Measurements from ENCODE around the gene DTX1.
A peak's percentile ranks its signal among the peaks of the same experiment; 100 is the strongest.

Gene DTX1

DNA sequence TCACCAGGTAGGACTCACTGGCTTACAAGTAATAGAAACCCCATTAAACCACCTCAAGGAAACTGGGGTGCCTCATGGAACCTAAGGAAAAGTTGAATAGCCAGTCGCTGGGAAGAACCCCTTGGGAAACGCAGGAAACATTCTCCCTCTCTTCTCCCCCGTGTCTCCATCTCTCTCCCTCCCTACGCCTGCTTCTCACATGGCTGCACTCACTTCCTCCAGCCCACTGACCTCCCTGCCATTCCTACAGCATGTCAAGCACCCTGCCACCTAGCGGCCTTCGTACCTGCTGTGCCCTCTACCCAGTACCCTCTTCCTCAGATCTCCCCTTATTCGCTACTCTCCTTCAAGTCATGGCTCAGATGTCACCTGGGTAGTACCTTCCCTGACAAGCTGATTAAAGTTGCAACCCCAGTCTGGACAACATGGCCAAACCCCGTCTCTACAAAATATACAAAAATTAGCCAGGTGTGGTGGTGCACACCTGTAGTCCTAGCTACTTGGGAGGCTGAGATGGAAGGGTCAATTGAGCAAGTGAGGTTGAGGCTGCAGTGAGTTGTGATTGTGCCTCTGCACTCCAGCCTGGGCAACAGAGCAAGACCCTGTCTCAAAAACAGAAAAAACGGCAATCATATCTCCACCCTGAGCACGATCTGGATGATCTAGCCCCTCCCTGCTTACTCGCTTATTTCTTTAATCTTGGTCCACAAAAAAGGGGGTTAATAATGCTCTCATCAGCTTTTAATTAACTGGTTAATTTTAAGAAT is 6.4 kb upstream of the DTX1 start:
- no peak overlapping the region for H4K8ac ChIP-seq (ENCODE audit: low read depth, low read length)
- no peaks in the 10 kb centered on the region for H3K79me1 ChIP-seq (ENCODE audit: low read length)
- H2BK120ac ChIP-seq (ENCODE audit: insufficient read depth, low read length, poor library complexity): no peak overlapping the region
- H2BK12ac ChIP-seq (ENCODE audit: low read length): no peak overlapping the region
- no peak overlapping the region for H4K12ac ChIP-seq (ENCODE audit: low read depth, low read length)
- no peak overlapping the region for H3K9ac ChIP-seq (ENCODE audit: low read length)
- DNase-seq: peak in 1 of 2 donors; percentile 10
- no peak overlapping the region for H3K18ac ChIP-seq (ENCODE audit: low read length)
- H4K91ac ChIP-seq (ENCODE audit: low read depth, low read length): no peak overlapping the region
- no peaks in the 10 kb centered on the region for H3K9me3 ChIP-seq (ENCODE audit: insufficient read depth, low read depth, low read length)
- no peaks in the 10 kb centered on the region for H3K79me2 ChIP-seq (ENCODE audit: control insufficient read depth, insufficient read depth, low read length, poor library complexity)
- no peak overlapping the region for H2AK5ac ChIP-seq (ENCODE audit: low read length)
- H3K36me3 ChIP-seq (ENCODE audit: control insufficient read depth in 1 of 2, insufficient read depth in 2 of 2, low read length in 2 of 2): no peaks in the 10 kb centered on the region
- no peaks in the 10 kb centered on the region for H3K4me1 ChIP-seq (ENCODE audit: control insufficient read depth in 1 of 2, insufficient read depth in 2 of 2, low read length in 2 of 2)
- H3K27me3 ChIP-seq (ENCODE audit: insufficient read depth, low read length): peaks cover 7% of the 10 kb centered on the region
- no peak overlapping the region for H3K14ac ChIP-seq (ENCODE audit: low read length)
- no peak overlapping the region for H3K4me3 ChIP-seq (ENCODE audit: low read depth, low read length)
- H3K4ac ChIP-seq (ENCODE audit: low read depth, low read length): no peak overlapping the region
- H3K27ac ChIP-seq (ENCODE audit: low read depth, low read length): no peak overlapping the region
- WGBS (ENCODE audit: extremely low coverage, insufficient coverage, insufficient read length): no CpG with 5 or more reads among the region's 11 CpGs
- H3K4me2 ChIP-seq (ENCODE audit: low read length): no peak overlapping the region
- no peak overlapping the region for H2AFZ ChIP-seq (ENCODE audit: insufficient read depth, low read length, poor library complexity)
- H2BK5ac ChIP-seq (ENCODE audit: low read depth, low read length, poor library complexity): no peak overlapping the region
- no peak overlapping the region for H3K23ac ChIP-seq (ENCODE audit: low read length)

DNA sequence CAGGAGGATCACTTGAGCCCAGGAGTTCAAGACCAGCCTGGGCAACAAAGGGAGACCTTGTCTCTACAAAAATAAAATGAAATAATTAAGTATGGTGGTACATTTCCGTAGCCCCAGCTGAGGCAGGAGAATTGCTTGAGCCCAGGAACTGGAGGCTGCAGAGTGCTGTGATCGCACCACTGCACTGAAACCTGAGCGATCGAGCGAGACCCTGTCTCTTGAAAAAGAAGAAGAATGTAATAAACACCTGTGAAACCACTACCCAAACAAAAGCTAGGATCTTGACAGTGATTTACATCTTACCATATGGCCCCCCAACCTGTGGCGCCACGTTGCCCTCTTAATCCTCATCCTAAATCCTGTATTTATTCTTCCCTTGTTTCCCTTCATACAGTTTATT is 5.7 kb upstream of the DTX1 start:
- Histone ChIP-seq H2BK12ac (ENCODE audit: low read length) (no peak overlapping the region), H3K79me1 (ENCODE audit: low read length) (no peaks in the 10 kb centered on the region), H3K9me3 (ENCODE audit: insufficient read depth, low read depth, low read length) (no peaks in the 10 kb centered on the region), H2BK120ac (ENCODE audit: insufficient read depth, low read length, poor library complexity) (no peak overlapping the region), H3K18ac (ENCODE audit: low read length) (no peak overlapping the region), H3K79me2 (ENCODE audit: control insufficient read depth, insufficient read depth, low read length, poor library complexity) (no peaks in the 10 kb centered on the region), H3K36me3 (ENCODE audit: control insufficient read depth in 1 of 2, insufficient read depth in 2 of 2, low read length in 2 of 2) (no peaks in the 10 kb centered on the region), H3K27ac (ENCODE audit: low read depth, low read length) (no peak overlapping the region), H4K12ac (ENCODE audit: low read depth, low read length) (no peak overlapping the region), H3K4ac (ENCODE audit: low read depth, low read length) (no peak overlapping the region), H4K8ac (ENCODE audit: low read depth, low read length) (no peak overlapping the region), H2AK5ac (ENCODE audit: low read length) (no peak overlapping the region), H3K23ac (ENCODE audit: low read length) (no peak overlapping the region), H3K14ac (ENCODE audit: low read length) (no peak overlapping the region), H3K9ac (ENCODE audit: low read length) (no peak overlapping the region), H3K4me3 (ENCODE audit: low read depth, low read length) (no peak overlapping the region), H4K91ac (ENCODE audit: low read depth, low read length) (no peak overlapping the region), H3K4me2 (ENCODE audit: low read length) (no peak overlapping the region), H3K27me3 (ENCODE audit: insufficient read depth, low read length) (peaks cover 13% of the 10 kb centered on the region), H3K4me1 (ENCODE audit: control insufficient read depth in 1 of 2, insufficient read depth in 2 of 2, low read length in 2 of 2) (no peaks in the 10 kb centered on the region), H2BK5ac (ENCODE audit: low read depth, low read length, poor library complexity) (no peak overlapping the region), H2AFZ (ENCODE audit: insufficient read depth, low read length, poor library complexity) (no peak overlapping the region)
- no peak for DNase-seq
- WGBS (ENCODE audit: extremely low coverage, insufficient coverage, insufficient read length): no CpG with 5 or more reads among the region's 7 CpGs

DNA sequence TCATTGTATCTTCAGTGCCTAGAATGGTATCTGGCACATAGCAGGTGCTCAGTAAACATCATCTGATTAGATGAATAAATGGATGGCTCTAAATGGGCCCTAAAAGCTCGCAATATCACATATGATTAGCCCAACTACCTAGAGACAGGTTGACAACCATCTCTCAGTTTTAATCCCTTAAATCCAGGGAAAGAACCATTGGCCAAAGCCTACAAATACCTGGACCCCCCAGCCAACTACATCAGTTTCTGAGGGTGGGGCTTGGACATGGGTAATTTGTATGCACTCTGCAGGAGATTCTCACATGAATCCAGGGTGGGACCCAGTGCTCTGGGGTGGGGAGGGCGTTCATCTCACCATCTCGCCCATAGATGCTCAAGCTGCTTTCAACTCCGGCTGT is 4.8 kb upstream of the DTX1 start:
- Histone ChIP-seq H3K79me2 (ENCODE audit: control insufficient read depth, insufficient read depth, low read length, poor library complexity) (no peaks in the 10 kb centered on the region), H3K79me1 (ENCODE audit: low read length) (no peaks in the 10 kb centered on the region), H3K4me1 (ENCODE audit: control insufficient read depth in 1 of 2, insufficient read depth in 2 of 2, low read length in 2 of 2) (no peaks in the 10 kb centered on the region), H3K27me3 (ENCODE audit: insufficient read depth, low read length) (peaks cover 23% of the 10 kb centered on the region), H2BK12ac (ENCODE audit: low read length) (no peak overlapping the region), H4K12ac (ENCODE audit: low read depth, low read length) (no peak overlapping the region), H3K14ac (ENCODE audit: low read length) (no peak overlapping the region), H2BK5ac (ENCODE audit: low read depth, low read length, poor library complexity) (no peak overlapping the region), H4K8ac (ENCODE audit: low read depth, low read length) (no peak overlapping the region), H2AK5ac (ENCODE audit: low read length) (no peak overlapping the region), H3K18ac (ENCODE audit: low read length) (no peak overlapping the region), H3K4me3 (ENCODE audit: low read depth, low read length) (no peak overlapping the region), H3K23ac (ENCODE audit: low read length) (no peak overlapping the region), H3K4ac (ENCODE audit: low read depth, low read length) (no peak overlapping the region), H4K91ac (ENCODE audit: low read depth, low read length) (no peak overlapping the region), H2BK120ac (ENCODE audit: insufficient read depth, low read length, poor library complexity) (no peak overlapping the region), H3K27ac (ENCODE audit: low read depth, low read length) (no peak overlapping the region), H3K36me3 (ENCODE audit: control insufficient read depth in 1 of 2, insufficient read depth in 2 of 2, low read length in 2 of 2) (no peaks in the 10 kb centered on the region), H3K9ac (ENCODE audit: low read length) (no peak overlapping the region), H3K9me3 (ENCODE audit: insufficient read depth, low read depth, low read length) (no peaks in the 10 kb centered on the region), H3K4me2 (ENCODE audit: low read length) (no peak overlapping the region), H2AFZ (ENCODE audit: insufficient read depth, low read length, poor library complexity) (no peak overlapping the region)
- no CpG with 5 or more reads among the region's 4 CpGs for WGBS (ENCODE audit: extremely low coverage, insufficient coverage, insufficient read length)
- DNase-seq: no peak

DNA sequence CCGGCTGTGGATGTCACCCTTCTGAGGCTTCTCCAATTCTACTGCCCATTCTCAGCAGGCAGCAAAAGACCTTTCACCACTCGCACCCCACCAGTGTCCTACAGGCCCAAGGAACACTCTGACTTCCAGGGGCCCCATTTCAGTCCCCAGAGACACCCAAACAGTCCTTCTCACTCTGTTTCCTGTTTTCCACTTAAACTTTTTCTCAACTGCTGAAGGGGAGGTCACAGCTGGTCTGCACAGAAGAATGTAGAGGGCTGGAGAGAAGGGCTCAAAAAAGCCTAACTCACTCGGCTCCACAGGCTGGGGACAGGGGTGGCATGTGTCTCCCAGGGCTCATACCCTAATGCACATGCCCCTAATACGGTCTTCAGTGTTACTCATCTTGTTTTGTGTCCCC is 4.2 kb upstream of the DTX1 start:
- Histone ChIP-seq H2BK5ac (ENCODE audit: low read depth, low read length, poor library complexity) (no peak overlapping the region), H3K18ac (ENCODE audit: low read length) (no peak overlapping the region), H4K8ac (ENCODE audit: low read depth, low read length) (no peak overlapping the region), H3K4me2 (ENCODE audit: low read length) (no peak overlapping the region), H2AFZ (ENCODE audit: insufficient read depth, low read length, poor library complexity) (no peak overlapping the region), H3K27me3 (ENCODE audit: insufficient read depth, low read length) (peaks cover 29% of the 10 kb centered on the region), H3K9ac (ENCODE audit: low read length) (no peak overlapping the region), H3K23ac (ENCODE audit: low read length) (no peak overlapping the region), H3K4ac (ENCODE audit: low read depth, low read length) (no peak overlapping the region), H3K79me1 (ENCODE audit: low read length) (no peaks in the 10 kb centered on the region), H2AK5ac (ENCODE audit: low read length) (no peak overlapping the region), H4K12ac (ENCODE audit: low read depth, low read length) (no peak overlapping the region), H2BK12ac (ENCODE audit: low read length) (no peak overlapping the region), H3K4me1 (ENCODE audit: control insufficient read depth in 1 of 2, insufficient read depth in 2 of 2, low read length in 2 of 2) (no peaks in the 10 kb centered on the region), H3K36me3 (ENCODE audit: control insufficient read depth in 1 of 2, insufficient read depth in 2 of 2, low read length in 2 of 2) (no peaks in the 10 kb centered on the region), H3K14ac (ENCODE audit: low read length) (no peak overlapping the region), H3K9me3 (ENCODE audit: insufficient read depth, low read depth, low read length) (no peaks in the 10 kb centered on the region), H3K27ac (ENCODE audit: low read depth, low read length) (no peak overlapping the region), H4K91ac (ENCODE audit: low read depth, low read length) (no peak overlapping the region), H3K79me2 (ENCODE audit: control insufficient read depth, insufficient read depth, low read length, poor library complexity) (no peaks in the 10 kb centered on the region), H3K4me3 (ENCODE audit: low read depth, low read length) (no peak overlapping the region), H2BK120ac (ENCODE audit: insufficient read depth, low read length, poor library complexity) (no peak overlapping the region)
- DNase-seq: no peak
- WGBS (ENCODE audit: extremely low coverage, insufficient coverage, insufficient read length): no CpG with 5 or more reads among the region's 4 CpGs

Data from trophoblast cell (in vitro differentiated cells and primary cell).